CD14-positive monocyte (primary cell): ENCODE measurements around the gene ACBD5. TPM values are rescaled to one million over a fixed set of nuclear protein-coding genes. Genes with fewer than 3 reads are reported as not detected.
"Not testable (repeated sequence)": the region's sequence is repeated elsewhere in the genome, so short reads cannot be mapped to it uniquely, and the experiment has no call there.

Source experiments
- DNase-seq, 3 donors: peaks; one replicate each; pipeline ENCODE4 v3.0.0-alpha.2; 2011 to 2022
- H2AFZ ChIP-seq: 2 replicates; pipeline ENCODE4 v1.6.0; 2012; ENCODE audit warnings: mild to moderate bottlenecking, low read depth, low read length, inconsistent platforms; ENCODE audit not compliant: insufficient read depth, poor library complexity, severe bottlenecking
- H3K27ac ChIP-seq, 2 donors: 1 replicate in 1 of 2; 2 replicates in 1 of 2; pipeline ENCODE4 v1.5.1; 2012 to 2013; ENCODE audit warnings: low read length in 2 of 2, control low read depth in 1 of 2, inconsistent platforms in 1 of 2, low read depth in 1 of 2, mild to moderate bottlenecking in 1 of 2
- H3K27me3 ChIP-seq, 2 donors: one replicate each; pipeline versions ENCODE4 v1.6.0 to v1.6.1; 2011 to 2013; ENCODE audit warnings: low read length in 2 of 2; ENCODE audit not compliant: control insufficient read depth in 2 of 2, insufficient read depth in 2 of 2
- H3K36me3 ChIP-seq, 2 donors: replicated peaks in 1 of 2; 1 replicate in 1 of 2; 2 replicates in 1 of 2; pipeline versions ENCODE4 v1.5.1 to v1.6.1; 2012 to 2013; ENCODE audit warnings: low read length in 2 of 2, control low read depth in 1 of 2, inconsistent platforms in 1 of 2, mild to moderate bottlenecking in 1 of 2; ENCODE audit not compliant: insufficient read depth in 2 of 2, control insufficient read depth in 1 of 2
- H3K4me1 ChIP-seq, 2 donors: 1 replicate in 1 of 2; 2 replicates in 1 of 2; pipeline versions ENCODE4 v1.5.1 to v1.6.1; 2012 to 2013; ENCODE audit warnings: low read length in 2 of 2, control low read depth in 1 of 2, inconsistent platforms in 1 of 2, mild to moderate bottlenecking in 1 of 2, moderate library complexity in 1 of 2; ENCODE audit not compliant: insufficient read depth in 2 of 2, control insufficient read depth in 1 of 2
- H3K4me2 ChIP-seq: replicated peaks from 2 replicates; pipeline ENCODE3; 2012; ENCODE audit warnings: low read length, moderate library complexity, mild to moderate bottlenecking; ENCODE audit not compliant: poor library complexity, severe bottlenecking; ENCODE audit errors: extremely low read depth
- H3K4me3 ChIP-seq, 3 experiments: fragments of 200-600 bp in 1 of 3; sonication (generic) in 1 of 3; replicated peaks in 1 of 3; 1 replicate in 2 of 3; 2 replicates in 1 of 3; pipeline ENCODE4 v1.5.1; 2011 to 2013; ENCODE audit warnings: low read length in 3 of 3, mild to moderate bottlenecking in 3 of 3, control low read depth in 2 of 3, low read depth in 2 of 3, inconsistent platforms in 1 of 3, moderate library complexity in 1 of 3
- H3K79me2 ChIP-seq: 2 replicates; pipeline ENCODE4 v1.6.0; 2012; ENCODE audit warnings: mild to moderate bottlenecking, control low read depth, inconsistent platforms, low read length, moderate library complexity; ENCODE audit not compliant: insufficient read depth
- H3K9ac ChIP-seq: 2 replicates; pipeline ENCODE4 v1.6.0; 2017; ENCODE audit warnings: low read length, mild to moderate bottlenecking; ENCODE audit not compliant: insufficient read depth, poor library complexity, severe bottlenecking
- H3K9me3 ChIP-seq, 2 donors: replicated peaks in 1 of 2; 1 replicate in 1 of 2; 2 replicates in 1 of 2; pipeline versions ENCODE4 v1.5.1 to v1.6.1; 2012 to 2013; ENCODE audit warnings: low read length in 2 of 2, control low read depth in 1 of 2; ENCODE audit not compliant: control insufficient read depth in 1 of 2, insufficient read depth in 1 of 2
- H4K20me1 ChIP-seq: 2 replicates; pipeline ENCODE4 v1.6.0; 2012; ENCODE audit warnings: mild to moderate bottlenecking, low read length, control low read depth, moderate library complexity; ENCODE audit not compliant: insufficient read depth
- H3K27ac Mint-ChIP-seq, 7 donors: one replicate each; pipeline ENCODE4 v1.8.0; 2020; ENCODE audit warnings: mild to moderate bottlenecking in 7 of 7, mixed read lengths in 7 of 7, moderate library complexity in 6 of 7, inconsistent platforms in 2 of 7
- H3K27me3 Mint-ChIP-seq, 3 donors: one replicate each; pipeline ENCODE4 v1.8.0; 2021 to 2022; ENCODE audit warnings: low read depth in 3 of 3, mild to moderate bottlenecking in 3 of 3, mixed read lengths in 3 of 3, moderate library complexity in 3 of 3, inconsistent platforms in 1 of 3
- H3K36me3 Mint-ChIP-seq, 2 donors: one replicate each; pipeline ENCODE4 v1.8.0; 2020; ENCODE audit warnings: mixed read lengths in 2 of 2, inconsistent platforms in 1 of 2, mild to moderate bottlenecking in 1 of 2
- H3K4me1 Mint-ChIP-seq: one replicate; pipeline ENCODE4 v1.8.0; 2020; ENCODE audit warnings: mild to moderate bottlenecking, mixed read lengths
- H3K4me3 Mint-ChIP-seq, 2 donors: one replicate each; pipeline ENCODE4 v1.8.0; 2020; ENCODE audit warnings: mild to moderate bottlenecking in 2 of 2, mixed read lengths in 2 of 2, moderate library complexity in 1 of 2
- H3K9me3 Mint-ChIP-seq, 7 donors: one replicate each; pipeline ENCODE4 v1.8.0; 2020 to 2022; ENCODE audit warnings: mixed read lengths in 7 of 7, mild to moderate bottlenecking in 6 of 7, moderate library complexity in 6 of 7, inconsistent platforms in 2 of 7
- WGBS: methylation state at CpG from one replicate; pipeline ENCODE4 v1.1.5; 2013; ENCODE audit warnings: missing lambda C conversion rate; ENCODE audit not compliant: insufficient coverage; 5-methylcytosine and 5-hydroxymethylcytosine counted together
- intact Hi-C, 2 donors: fragments of 100-400 bp; cut with micrococcal nuclease; formaldehyde crosslinking; loops; one replicate each; pipeline versions ENCODE4 v1.15.0 to v1.15.1; 2023
- polyA plus RNA-seq, 3 donors: library from polyadenylated mRNA; depleted of rRNA in 1 of 3; unstranded in 2 of 3; stranded (reverse) in 1 of 3; fragments of 300-500 nt in 2 of 3; fragments of >200 nt in 1 of 3; fragmentation: Illumina TruSeq in 2 of 3; gene quantifications; 1 replicate in 2 of 3; 2 replicates in 1 of 3; pipeline ENCODE4 v1.2.3, GENCODE V29; 2012 to 2021
- TF ChIP-seq, protein P1 (sequence below): fragments of 200-600 bp; IDR thresholded peaks from one replicate; pipeline ENCODE4 v1.8.0; 2022; ENCODE audit warnings: antibody characterized with exemption, mild to moderate bottlenecking

The ACBD5 gene
- polyA plus RNA-seq, 3 donors: 13.6 to 17.5 (median 15.5) TPM

DNA sequence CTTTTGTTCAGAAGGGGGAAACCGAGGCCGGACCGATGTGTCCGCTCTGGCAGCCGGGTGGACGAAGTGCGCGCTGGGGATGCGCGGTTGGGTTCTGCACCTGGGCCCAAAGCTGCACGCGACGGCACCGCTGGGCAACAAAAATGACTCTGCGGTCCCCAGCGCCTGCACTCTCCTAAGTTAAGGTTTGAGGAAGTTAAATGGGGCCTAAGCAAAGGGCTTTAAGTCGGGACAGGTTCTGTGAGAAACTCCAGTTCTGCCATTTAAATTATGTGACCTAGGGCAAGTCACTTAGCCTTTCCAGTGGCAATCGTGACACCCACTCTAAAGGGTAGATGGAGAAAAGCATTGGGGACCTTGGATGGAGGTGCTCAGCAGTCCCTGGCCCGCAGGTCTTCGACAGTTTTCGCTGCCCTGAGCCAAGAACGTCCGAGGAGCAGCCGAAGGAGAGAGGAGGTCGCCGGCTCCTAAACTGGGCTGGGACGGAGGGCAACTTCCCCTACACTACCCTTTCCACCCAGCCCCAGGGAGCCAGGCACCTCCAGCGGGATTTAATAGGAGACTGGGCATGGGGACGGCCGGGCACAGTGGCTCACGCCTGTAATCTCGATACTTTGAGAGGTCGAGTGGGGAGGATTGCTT, 534 bp upstream of the ACBD5 start:
- Mint-ChIP-seq H3K4me3 (peak overlapping the region; percentile 95 to 97), H3K36me3 (no peaks in the 10 kb centered on the region), H3K27me3 (peaks cover 0 to 2% (median 2%) of the 10 kb centered on the region in 3 donors), H3K9me3 (no peaks in the 10 kb centered on the region), H3K27ac (peak overlapping the region; percentile 96 to 98 (median 98)), H3K4me1 (peaks cover 26% of the 10 kb centered on the region)
- H3K4me3 ChIP-seq: peak overlapping the region; percentile 58 to 92 (median 68)
- peak overlapping the region; percentile 96 to 98 for H3K27ac ChIP-seq
- H3K4me2 ChIP-seq: peak overlapping the region; percentile 78
- H3K9me3 ChIP-seq: no peaks in the 10 kb centered on the region
- intact Hi-C loops: loop anchor here in 1 of 2 donors (5.0 kb wide), 1 partner anchor 379 kb away; the partner anchor contains the start of gene ABI1
- WGBS: 7% methylated on average over 20 of the region's 33 CpGs
- peak overlapping the region; percentile 82 for H3K9ac ChIP-seq
- peaks cover 25 to 32% of the 10 kb centered on the region in 2 donors for H3K4me1 ChIP-seq
- TF ChIP-seq, protein P1, sequence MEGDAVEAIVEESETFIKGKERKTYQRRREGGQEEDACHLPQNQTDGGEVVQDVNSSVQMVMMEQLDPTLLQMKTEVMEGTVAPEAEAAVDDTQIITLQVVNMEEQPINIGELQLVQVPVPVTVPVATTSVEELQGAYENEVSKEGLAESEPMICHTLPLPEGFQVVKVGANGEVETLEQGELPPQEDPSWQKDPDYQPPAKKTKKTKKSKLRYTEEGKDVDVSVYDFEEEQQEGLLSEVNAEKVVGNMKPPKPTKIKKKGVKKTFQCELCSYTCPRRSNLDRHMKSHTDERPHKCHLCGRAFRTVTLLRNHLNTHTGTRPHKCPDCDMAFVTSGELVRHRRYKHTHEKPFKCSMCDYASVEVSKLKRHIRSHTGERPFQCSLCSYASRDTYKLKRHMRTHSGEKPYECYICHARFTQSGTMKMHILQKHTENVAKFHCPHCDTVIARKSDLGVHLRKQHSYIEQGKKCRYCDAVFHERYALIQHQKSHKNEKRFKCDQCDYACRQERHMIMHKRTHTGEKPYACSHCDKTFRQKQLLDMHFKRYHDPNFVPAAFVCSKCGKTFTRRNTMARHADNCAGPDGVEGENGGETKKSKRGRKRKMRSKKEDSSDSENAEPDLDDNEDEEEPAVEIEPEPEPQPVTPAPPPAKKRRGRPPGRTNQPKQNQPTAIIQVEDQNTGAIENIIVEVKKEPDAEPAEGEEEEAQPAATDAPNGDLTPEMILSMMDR: no peak
- peak; percentile 69 to 79 (median 69) for DNase-seq
- no peaks in the 10 kb centered on the region for H3K36me3 ChIP-seq
- H3K79me2 ChIP-seq: peaks cover 42% of the 10 kb centered on the region
- peaks cover 8% of the 10 kb centered on the region for H4K20me1 ChIP-seq
- H3K27me3 ChIP-seq: no peaks in the 10 kb centered on the region
- H2AFZ ChIP-seq: peak overlapping the region; percentile 87

DNA sequence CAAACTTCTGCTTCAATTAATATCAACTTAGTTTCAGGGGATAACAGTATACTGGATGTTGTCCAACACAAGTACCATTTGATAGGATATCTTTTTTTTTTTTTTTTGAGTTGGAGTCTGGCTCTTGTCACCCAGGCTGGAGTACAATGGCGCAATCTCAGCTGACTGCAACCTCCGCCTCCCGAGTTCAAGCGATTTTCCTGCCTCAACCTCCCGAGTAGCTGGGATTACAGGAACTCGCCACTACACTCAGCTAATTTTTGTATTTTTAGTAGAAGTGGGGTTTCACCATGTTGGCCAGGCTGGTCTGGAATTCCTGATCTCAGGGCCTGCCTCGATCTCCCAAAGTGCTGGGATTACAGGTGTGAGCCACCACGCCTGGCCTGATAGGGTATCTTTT, 3.1 kb downstream of the ACBD5 start:
- WGBS: no CpG with 5 or more reads among the region's 8 CpGs
- Mint-ChIP-seq H3K4me1 (peaks cover 13% of the 10 kb centered on the region), H3K27ac (peak overlapping the region in 1 of 7 donors; percentile 66), H3K36me3 (peaks cover 14 to 21% of the 10 kb centered on the region in 2 donors)
- H3K36me3 ChIP-seq: peaks cover 16 to 24% of the 10 kb centered on the region in 2 donors
- intact Hi-C loops, DNase-seq, H3K9me3 ChIP-seq, H2AFZ ChIP-seq, H3K27me3 ChIP-seq, H3K27ac ChIP-seq, H3K4me2 ChIP-seq, H3K9me3 Mint-ChIP-seq, H3K4me3 Mint-ChIP-seq, H3K4me3 ChIP-seq, H3K9ac ChIP-seq, H3K27me3 Mint-ChIP-seq: not testable (repeated sequence)
- H3K4me1 ChIP-seq: peaks cover 19 to 22% of the 10 kb centered on the region in 2 donors
- H3K79me2 ChIP-seq: peaks cover 54% of the 10 kb centered on the region
- peaks cover 26% of the 10 kb centered on the region for H4K20me1 ChIP-seq

DNA sequence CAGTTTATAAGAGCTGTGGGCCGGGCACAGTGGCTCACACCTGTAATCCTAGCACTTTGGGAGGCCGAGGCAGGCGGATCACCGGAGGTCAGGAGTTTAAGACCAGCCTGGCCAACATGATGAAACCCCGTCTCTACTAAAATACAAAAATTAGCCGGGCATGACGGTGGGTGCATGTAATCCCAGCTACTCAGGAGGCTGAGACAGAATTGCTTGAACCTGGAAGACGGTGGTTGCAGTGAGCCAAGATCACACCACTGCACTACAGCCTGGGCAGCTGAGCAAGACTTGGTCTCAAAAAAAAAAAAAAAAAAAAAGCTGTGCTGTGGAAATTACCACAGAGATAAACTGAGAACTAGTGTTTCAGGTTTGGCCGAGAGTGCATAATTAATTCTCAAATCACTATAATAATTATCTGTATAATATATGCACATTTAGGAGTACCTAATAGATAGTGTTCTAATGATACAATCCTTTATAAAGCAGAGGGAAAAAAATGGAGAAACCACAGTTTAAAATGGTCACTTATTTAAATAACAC, 3.9 kb downstream of the ACBD5 start:
- H3K79me2 ChIP-seq: peaks cover 54% of the 10 kb centered on the region

More for the DNA sequence above, 3.9 kb downstream of the ACBD5 start:
- H3K4me3 ChIP-seq, H3K27me3 Mint-ChIP-seq, H3K27ac ChIP-seq, H3K4me2 ChIP-seq, H3K4me3 Mint-ChIP-seq, H3K9me3 Mint-ChIP-seq, intact Hi-C loops, H3K27me3 ChIP-seq, H2AFZ ChIP-seq, H3K9me3 ChIP-seq, DNase-seq, H3K9ac ChIP-seq: not testable (repeated sequence)
- peaks cover 18 to 33% of the 10 kb centered on the region in 2 donors for H3K36me3 ChIP-seq
- Mint-ChIP-seq H3K27ac (peak overlapping the region in 1 of 7 donors; percentile 14), H3K4me1 (peaks cover 13% of the 10 kb centered on the region), H3K36me3 (peaks cover 16 to 22% of the 10 kb centered on the region in 2 donors)
- peaks cover 17 to 20% of the 10 kb centered on the region in 2 donors for H3K4me1 ChIP-seq
- WGBS: 97% methylated on average over 4 of the region's 9 CpGs
- peaks cover 26% of the 10 kb centered on the region for H4K20me1 ChIP-seq
